A549 (cell line): ENCODE results near the gene OR2Y1. TPM values are rescaled to one million over a fixed set of nuclear protein-coding genes. Genes with fewer than 3 reads are reported as not detected.

Experiments used
- ATAC-seq, 2 experiments: fragments of 200-7000 bp in 1 of 2; fragments of >200 bp in 1 of 2; cut with Nextera tagmentation in 1 of 2; cut with Tn5 transposase in 1 of 2; 3 replicates each; pipeline versions ENCODE4 v1.8.0 to v1.9.1; 2018 to 2020; ENCODE audit warnings: mild to moderate bottlenecking in 1 of 2, moderate library complexity in 1 of 2
- CTCF ChIA-PET: fragments of 300-600 bp; sonication (Branson Sonifier 250); formaldehyde crosslinking; extraction: SDS; loops from one replicate; lab custom pipeline; 2021; ENCODE audit warnings: antibody characterized with exemption, inconsistent platforms; lab: Yijun Ruan, JAX
- POLR2A ChIA-PET: fragments of 350-600 bp; formaldehyde crosslinking; extraction: SDS; loops from one replicate; lab custom pipeline; 2021; ENCODE audit warnings: antibody characterized with exemption, inconsistent platforms; lab: Yijun Ruan, JAX
- DNase-seq, 2 experiments: peaks; one replicate each; pipeline versions ENCODE4 v3.0.0 to v3.0.0-alpha.2; 2011 to 2016; ENCODE audit warnings: low read depth in 1 of 2, low spot score in 1 of 2
- FAIRE-seq: peaks from 2 replicates; lab custom pipeline; 2011; peaks lifted over from hg19 to GRCh38; lab: Jason Lieb, UNC
- H3K27ac ChIP-seq, 2 experiments: fragments of >200 bp; sonication (Bioruptor Twin); formaldehyde crosslinking; 3 replicates each; pipeline ENCODE4 v1.5.1; 2016 to 2017
- H3K4me1 ChIP-seq: fragments of >200 bp; sonication (Bioruptor Twin); formaldehyde crosslinking; 3 replicates; pipeline ENCODE4 v1.6.1; 2016
- H3K4me2 ChIP-seq: fragments of >200 bp; sonication (Bioruptor Twin); formaldehyde crosslinking; 3 replicates; pipeline ENCODE4 v1.6.1; 2016
- H3K4me3 ChIP-seq: fragments of >200 bp; sonication (Bioruptor Twin); formaldehyde crosslinking; 3 replicates; pipeline ENCODE4 v1.5.1; 2016
- H3K9me3 ChIP-seq: fragments of >200 bp; sonication (Bioruptor Twin); formaldehyde crosslinking; 3 replicates; pipeline ENCODE4 v1.6.1; 2016
- ATOH8 ChIP-seq: fragments of 250-450 bp; sonication (Bioruptor Pico); IDR thresholded peaks from 2 replicates; pipeline ENCODE4 v1.5.0; 2020; ENCODE audit warnings: low read depth, mild to moderate bottlenecking, moderate library complexity
- BHLHE40 ChIP-seq: IDR thresholded peaks from 2 replicates; pipeline ENCODE4 v1.6.1; 2012; ENCODE audit warnings: low read depth, low read length, inconsistent platforms
- CBX2 ChIP-seq: fragments of 200-600 bp; sonication (generic); IDR thresholded peaks from 2 replicates; pipeline ENCODE4 v1.6.1; 2016; ENCODE audit warnings: low read depth, mild to moderate bottlenecking, borderline replicate concordance
- CBX8 ChIP-seq: fragments of 200-600 bp; sonication (generic); IDR thresholded peaks from 2 replicates; pipeline ENCODE4 v1.6.1; 2016
- CEBPB ChIP-seq, 2 experiments: fragments of >200 bp in 1 of 2; sonication (Bioruptor Twin) in 1 of 2; formaldehyde crosslinking in 1 of 2; IDR thresholded peaks; 2 replicates each; pipeline ENCODE4 v1.6.1; 2012 to 2016
- CTCF ChIP-seq: fragments of >200 bp; sonication (Bioruptor Twin); formaldehyde crosslinking; IDR thresholded peaks from 3 replicates; pipeline ENCODE4 v1.5.1; 2016
- ELK1 ChIP-seq: fragments of 150-350 bp; IDR thresholded peaks from 2 replicates; pipeline ENCODE4 v1.6.1; 2014; ENCODE audit warnings: low read depth, mild to moderate bottlenecking, low read length
- EP300 ChIP-seq, 2 experiments: fragments of >200 bp; sonication (Bioruptor Twin); formaldehyde crosslinking; IDR thresholded peaks; 2 replicates in 1 of 2; 3 replicates in 1 of 2; pipeline ENCODE4 v1.6.1; 2016 to 2017
- ESRRA ChIP-seq: fragments of 150-350 bp; IDR thresholded peaks from 2 replicates; pipeline ENCODE4 v1.6.1; 2014; ENCODE audit warnings: mild to moderate bottlenecking, low read length, borderline replicate concordance
- HDAC2 ChIP-seq: fragments of 200-600 bp; sonication (generic); IDR thresholded peaks from 2 replicates; pipeline ENCODE4 v1.6.1; 2016
- HES2 ChIP-seq: fragments of >200 bp; sonication (Bioruptor Twin); formaldehyde crosslinking; IDR thresholded peaks from 2 replicates; pipeline ENCODE4 v1.6.1; 2016
- HEYL ChIP-seq: fragments of 250-450 bp; sonication (Bioruptor Pico); IDR thresholded peaks from 2 replicates; pipeline ENCODE4 v1.8.0; 2021; ENCODE audit warnings: mild to moderate bottlenecking, moderate library complexity
- HOXA7 ChIP-seq: fragments of 250-450 bp; sonication (Bioruptor Pico); IDR thresholded peaks from 2 replicates; pipeline ENCODE4 v1.5.0; 2020; ENCODE audit warnings: mild to moderate bottlenecking, moderate library complexity
- JUNB ChIP-seq: fragments of >200 bp; sonication (Bioruptor Twin); formaldehyde crosslinking; IDR thresholded peaks from 2 replicates; pipeline ENCODE4 v1.6.1; 2016
- KDM1A ChIP-seq: fragments of 200-600 bp; sonication (generic); IDR thresholded peaks from 2 replicates; pipeline ENCODE4 v1.6.1; 2016; ENCODE audit warnings: low read depth, mild to moderate bottlenecking
- MAX ChIP-seq: IDR thresholded peaks from 2 replicates; pipeline ENCODE4 v1.6.1; 2012
- MAZ ChIP-seq: fragments of 150-350 bp; IDR thresholded peaks from 2 replicates; pipeline ENCODE4 v1.6.1; 2014; ENCODE audit warnings: antibody characterized with exemption, low read depth, low read length, borderline replicate concordance
- MYC ChIP-seq: IDR thresholded peaks from 2 replicates; pipeline ENCODE4 v1.6.1; 2012; ENCODE audit warnings: mild to moderate bottlenecking, inconsistent platforms, low read length, improper control_type of control experiment, borderline replicate concordance
- PBX3 ChIP-seq: IDR thresholded peaks from 2 replicates; pipeline ENCODE4 v1.6.1; 2012
- PHF8 ChIP-seq: fragments of 200-600 bp; sonication (generic); IDR thresholded peaks from 2 replicates; pipeline ENCODE4 v1.6.1; 2016; ENCODE audit warnings: low read depth, mild to moderate bottlenecking, antibody characterized with exemption, moderate library complexity, borderline replicate concordance
- POLR2A ChIP-seq: IDR thresholded peaks from 2 replicates; pipeline ENCODE4 v1.6.1; 2012; ENCODE audit warnings: mild to moderate bottlenecking, low read length
- RCOR1 ChIP-seq: fragments of 150-350 bp; IDR thresholded peaks from 2 replicates; pipeline ENCODE4 v1.6.1; 2014; ENCODE audit warnings: antibody characterized with exemption, low read length, low read depth
- REST ChIP-seq: fragments of 200-600 bp; sonication (generic); IDR thresholded peaks from 2 replicates; pipeline ENCODE4 v1.6.1; 2016; ENCODE audit warnings: antibody characterized with exemption, mild to moderate bottlenecking, moderate library complexity
- SREBF2 ChIP-seq: fragments of 450-650 bp; IDR thresholded peaks from 2 replicates; pipeline ENCODE4 v1.6.1; 2014; ENCODE audit warnings: mild to moderate bottlenecking, moderate library complexity
- TP53 ChIP-seq: fragments of 250-450 bp; sonication (Bioruptor Pico); IDR thresholded peaks from 2 replicates; pipeline ENCODE4 v1.5.0; 2021; ENCODE audit warnings: mild to moderate bottlenecking, moderate library complexity
- USF2 ChIP-seq: fragments of 450-650 bp; IDR thresholded peaks from 2 replicates; pipeline ENCODE4 v1.6.1; 2014; ENCODE audit warnings: antibody characterized with exemption
- ZSCAN20 ChIP-seq: fragments of 250-450 bp; sonication (Bioruptor Pico); IDR thresholded peaks from 2 replicates; pipeline ENCODE4 v1.8.0; 2022; ENCODE audit warnings: mild to moderate bottlenecking, moderate library complexity
- WGBS: methylation state at CpG from one replicate; pipeline ENCODE4 v1.1.6; 2017; ENCODE audit errors: missing lambda C conversion rate; 5-methylcytosine and 5-hydroxymethylcytosine counted together
- polyA plus RNA-seq, 4 experiments: library from polyadenylated mRNA; depleted of rRNA in 3 of 4; stranded (reverse); fragments of >200 nt; fragmentation: RNase III in 1 of 4; extraction: RNeasy Plus Mini Kit Qiagen cat#74134 plus additional on column Dnase treatment in 1 of 4; gene quantifications; 2 replicates in 3 of 4; 3 replicates in 1 of 4; pipeline ENCODE4 v1.2.3, GENCODE V29; 2011 to 2017

OR2Y1 gene
- polyA plus RNA-seq, 2 of the 4 experiments (the other 2 are of a cell fraction), result not detected

GRCh38 chr5:180699042-180699441 is 40.8 kb downstream of the OR2Y1 start:
- ChIA-PET CTCF (interaction anchor here (0.9 kb wide), 1 partner anchor 15 kb away, joined by 3 read pairs; no protein-coding TSS in a partner anchor), POLR2A (no interaction called here)
- WGBS, result 27% methylated on average over 1 of the region's 1 CpG
- DNase-seq (no peak), FAIRE-seq (no peak), ATAC-seq (no peak)
- Histone ChIP-seq H3K4me3 (no peak overlapping the region), H3K9me3 (peaks cover 9% of the 10 kb centered on the region), H3K27ac (no peak overlapping the region), H3K4me2 (no peak overlapping the region), H3K4me1 (no peaks in the 10 kb centered on the region)
- no peak for TF ChIP-seq MAZ
- TF ChIP-seq CBX2, result no peak
- TF ChIP-seq TP53, result no peak
- TF ChIP-seq JUNB, result no peak
- TF ChIP-seq ELK1, result no peak
- no peak for TF ChIP-seq KDM1A
- no peak for TF ChIP-seq BHLHE40
- TF ChIP-seq POLR2A, result no peak
- no peak for TF ChIP-seq MAX
- TF ChIP-seq MYC, result no peak
- no peak for TF ChIP-seq CTCF
- TF ChIP-seq CBX8, result no peak
- TF ChIP-seq HEYL (CRISPR knock-in tag), result no peak
- no peak for TF ChIP-seq HOXA7 (CRISPR knock-in tag)
- no peak for TF ChIP-seq ZSCAN20 (CRISPR knock-in tag)
- TF ChIP-seq PHF8, result no peak
- no peak for TF ChIP-seq REST

- H3K27ac ChIP-seq, result no peak overlapping the region
- ATAC-seq (no peak), FAIRE-seq (no peak), DNase-seq (no peak)
- no peaks in the 10 kb centered on the region for H3K4me1 ChIP-seq
- CTCF ChIA-PET, result interaction anchor here (0.6 to 1.1 kb wide), 2 partner anchors 25 to 568 kb away, joined by 3 read pairs; no protein-coding TSS in a partner anchor
- 7% methylated on average over 1 of the region's 1 CpG for WGBS
- no peak overlapping the region for H3K4me2 ChIP-seq
- H3K4me3 ChIP-seq, result no peak overlapping the region
- POLR2A ChIA-PET, result no interaction called here
- H3K9me3 ChIP-seq, result peaks cover 9% of the 10 kb centered on the region
- TF ChIP-seq ATOH8 (no peak), HES2 (no peak), SREBF2 (no peak), RCOR1 (no peak), KDM1A (no peak), USF2 (no peak), PBX3 (no peak), EP300 (IDR thresholded peaks at IDR 0.05) (no peak), POLR2A (no peak), ESRRA (no peak), CEBPB (IDR thresholded peaks at IDR 0.05) (no peak), ZSCAN20 (CRISPR knock-in tag) (no peak), HDAC2 (no peak)
These were observed 43.7 kb downstream of the OR2Y1 start for GRCh38 chr5:180696116-180696515.
